GM18511 (cell line): ENCODE measurements around the gene TMEM209.
"Not testable (repeated sequence)": the region's sequence is repeated elsewhere in the genome, so short reads cannot be mapped to it uniquely, and the experiment has no call there.

Experiments used
- ATAC-seq: cut with Tn5 transposase; IDR thresholded peaks from one replicate; pipeline ENCODE4 v1.9.1; 2021; ENCODE audit warnings: mild to moderate bottlenecking, moderate library complexity; ENCODE audit not compliant: unreplicated experiment

TMEM209 gene

DNA sequence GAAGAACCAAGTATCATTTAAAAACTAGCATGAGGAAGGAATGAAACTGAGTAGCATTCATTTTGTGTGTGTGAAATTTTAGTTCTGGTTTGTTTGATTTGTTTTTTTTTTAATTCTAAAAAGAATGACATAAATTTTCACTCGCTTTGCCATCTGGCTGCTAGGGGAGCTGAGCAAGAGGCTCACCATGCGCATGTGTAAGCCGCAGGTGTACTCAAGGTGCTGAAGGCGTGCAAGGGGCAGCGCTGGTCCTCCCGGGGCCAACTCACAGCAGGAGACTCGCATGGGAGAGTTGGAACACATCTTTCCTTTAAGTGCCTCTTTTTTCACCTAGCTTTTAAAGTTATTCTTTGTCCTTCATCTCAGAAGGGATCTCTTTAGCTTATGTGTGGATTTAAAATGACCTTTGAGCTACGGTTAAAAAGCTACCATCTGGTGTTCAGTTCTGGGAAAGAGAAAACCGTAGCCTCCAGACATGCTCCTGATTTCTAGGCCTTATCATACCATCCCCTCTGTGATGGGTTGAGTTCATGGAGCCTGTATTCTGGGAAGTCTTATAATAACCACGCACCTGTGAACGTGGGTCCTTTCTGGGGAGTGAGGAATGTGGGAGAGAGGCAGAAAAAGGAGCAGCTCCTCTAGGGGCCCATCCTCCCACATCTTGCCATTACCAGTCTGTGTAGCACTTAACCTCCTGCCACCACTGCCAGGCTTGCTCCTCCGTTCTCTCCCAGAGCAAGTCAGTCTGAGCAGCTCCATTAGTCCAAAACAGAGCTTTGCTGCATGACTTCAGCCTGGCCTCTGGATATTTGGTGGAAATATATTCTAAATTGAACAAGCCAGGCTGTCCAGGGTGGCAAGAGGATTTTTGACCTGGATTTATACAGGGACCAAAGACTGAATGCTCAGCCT is 73.0 kb downstream of the TMEM209 start:
- ATAC-seq: no peak

DNA sequence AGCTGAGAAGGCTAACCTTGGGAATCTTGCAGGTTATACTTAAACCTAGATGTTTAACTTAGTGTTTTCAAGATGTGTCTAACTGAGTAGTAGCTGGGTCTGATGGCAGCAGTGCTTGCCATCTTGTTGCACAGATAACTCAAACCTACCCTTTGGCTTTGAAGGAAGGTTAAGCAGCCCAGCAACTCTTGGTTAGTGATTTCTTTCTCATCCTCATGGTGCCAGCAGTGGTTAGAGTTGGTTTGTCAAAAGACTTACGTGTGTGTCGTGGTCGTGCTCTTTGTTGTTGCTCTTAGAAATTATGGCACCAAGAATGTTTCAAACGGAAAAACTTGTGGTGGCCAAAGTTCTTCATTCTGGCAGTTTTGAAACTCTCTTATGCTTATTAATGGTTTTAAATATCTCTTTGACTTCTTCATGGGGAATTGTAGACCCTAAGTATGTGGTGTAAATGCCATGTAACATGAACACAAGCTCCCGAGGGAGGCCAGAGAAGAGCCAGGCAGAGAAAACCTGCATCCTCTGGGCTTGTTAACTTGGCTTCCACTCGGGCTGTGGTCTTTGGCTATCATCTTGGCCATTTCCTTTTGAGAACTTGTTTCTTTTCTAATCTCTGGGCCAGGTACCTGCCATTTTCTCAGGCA is 73.9 kb downstream of the TMEM209 start:
- no peak for ATAC-seq

- ATAC-seq: no peak
Measured at GRCh38 chr7:130129011-130129411, 76.2 kb downstream of the TMEM209 start.

- ATAC-seq: no peak
Measured at GRCh38 chr7:130127821-130128317, 77.3 kb downstream of the TMEM209 start.

DNA sequence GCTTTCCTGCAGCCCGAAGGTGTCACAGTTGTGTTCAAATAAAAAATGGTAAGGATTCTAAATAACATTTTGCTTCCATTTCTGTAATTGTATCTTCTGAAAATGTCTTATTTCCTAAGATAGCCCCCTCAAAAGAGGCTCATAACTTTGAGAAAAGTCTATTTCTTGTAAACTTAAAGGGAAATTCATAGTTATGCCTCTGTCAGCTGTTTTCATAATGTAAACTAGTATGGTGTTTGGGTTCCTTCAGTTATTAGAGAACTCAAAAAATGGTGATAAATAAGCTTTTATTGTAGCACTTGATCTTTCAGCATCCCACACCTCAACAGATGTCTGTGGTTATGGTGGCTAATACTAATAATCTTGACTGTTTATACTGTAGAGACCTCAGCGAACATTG is 77.8 kb downstream of the TMEM209 start:
- no peak for ATAC-seq

DNA sequence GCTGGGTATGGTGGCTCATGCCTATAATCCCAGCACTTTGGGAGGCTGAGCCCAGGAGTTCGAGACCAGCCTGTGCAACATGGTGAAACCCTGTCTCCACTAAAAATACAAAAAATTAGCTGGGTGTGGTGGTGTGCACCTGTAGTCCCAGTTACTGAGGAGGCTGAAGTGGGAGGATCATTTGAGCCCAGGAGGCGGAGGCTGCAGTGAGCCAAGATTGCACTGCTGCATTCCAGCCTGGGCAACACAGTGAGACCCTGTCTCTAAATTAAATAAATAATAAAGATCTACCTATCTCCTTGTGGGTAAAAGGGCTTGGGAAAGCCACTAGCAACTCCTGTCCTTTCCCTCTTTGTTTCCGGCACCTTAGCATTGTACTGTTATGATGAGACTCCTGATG is 78.4 kb downstream of the TMEM209 start:
- not testable (repeated sequence) for ATAC-seq

- no peak for ATAC-seq
Measured at GRCh38 chr7:130124711-130125110, 80.5 kb downstream of the TMEM209 start.

DNA sequence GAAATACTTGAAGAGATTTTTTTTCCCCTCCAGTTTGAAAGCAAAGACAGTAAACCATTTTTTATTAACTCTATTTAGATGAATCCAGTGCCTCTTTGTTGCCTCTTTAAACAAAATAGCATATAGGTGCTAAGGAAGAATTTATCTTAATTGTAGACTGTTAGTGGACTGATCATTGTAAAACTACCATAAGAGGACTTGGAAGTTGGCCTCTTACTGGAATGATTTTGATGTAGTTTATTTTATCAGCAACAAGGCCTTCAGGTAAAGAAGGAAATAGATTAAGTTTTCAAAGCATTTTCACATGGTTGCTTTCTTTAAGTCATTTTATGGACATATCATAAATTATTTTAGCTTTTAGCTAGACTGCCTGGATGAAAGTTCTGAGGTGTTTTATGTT is 81.7 kb downstream of the TMEM209 start:
- ATAC-seq: no peak

- ATAC-seq: no peak
Measured at GRCh38 chr7:130118801-130119200, 86.4 kb downstream of the TMEM209 start.

GRCh38 chr7:130118294-130118693 is 86.9 kb downstream of the TMEM209 start:
- no peak for ATAC-seq

- no peak for ATAC-seq
Measured at GRCh38 chr7:130114776-130115175, 90.4 kb downstream of the TMEM209 start.
